ENCODE measurements around the gene CAMK1.
A peak's percentile ranks its signal among the peaks of the same experiment; 100 is the strongest.

Gene CAMK1

DNA sequence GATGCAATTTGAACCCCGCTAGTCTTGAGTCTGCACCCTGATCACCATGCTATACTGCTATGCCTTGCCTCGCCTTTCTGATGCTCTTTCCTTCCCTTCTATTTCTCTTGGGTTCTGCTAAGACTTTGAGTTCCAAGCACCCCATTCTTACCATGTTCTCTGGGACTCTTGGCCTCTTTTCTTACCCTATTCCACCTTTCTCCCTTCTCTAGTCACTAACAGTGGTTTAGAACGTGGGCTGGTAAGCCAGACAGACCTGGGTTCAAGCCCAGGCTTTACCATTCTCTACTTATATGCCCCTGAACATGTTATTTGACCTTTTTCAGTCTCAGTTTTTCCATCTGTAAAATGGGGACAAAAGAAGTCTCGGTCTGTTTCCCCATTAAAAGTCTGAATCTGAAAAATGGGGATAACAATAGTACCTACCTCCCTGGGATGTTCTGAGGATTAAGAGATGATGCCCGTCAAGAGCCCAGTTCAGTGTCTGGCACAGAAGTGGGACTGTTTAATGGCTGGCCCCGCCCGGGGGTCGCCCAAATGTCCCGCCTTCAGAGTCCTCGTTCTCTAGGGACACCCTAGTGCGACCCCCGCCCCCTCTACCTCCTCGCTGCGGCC, 22.1 kb upstream of the CAMK1 start:
- H3K4me3 ChIP-seq (replicated peaks; ENCODE audit: insufficient read depth, low read length), result peak overlapping the region; percentile 60
- H3K27ac ChIP-seq (replicated peaks), result peak overlapping the region; percentile 99

DNA sequence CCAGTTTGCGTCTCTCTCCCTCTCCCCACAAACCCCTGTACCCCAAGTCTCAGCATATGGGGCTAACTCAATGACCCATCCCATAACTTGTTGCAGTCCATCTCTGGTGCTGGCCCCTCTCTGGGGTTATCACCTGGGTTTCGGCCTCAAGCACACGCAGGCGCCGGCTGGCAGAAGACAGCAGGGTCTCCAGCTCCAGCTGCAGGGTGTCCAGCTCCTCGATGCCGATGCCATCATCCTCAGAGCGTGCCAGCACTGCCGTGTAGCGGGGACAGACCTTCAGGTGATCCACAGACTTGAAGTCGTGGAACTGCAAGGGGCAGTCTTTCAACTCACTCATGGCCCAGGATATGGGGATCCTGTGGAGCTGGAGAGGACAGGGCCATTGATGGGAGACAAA, 21.4 kb upstream of the CAMK1 start:
- Histone ChIP-seq H3K27ac (replicated peaks) (peak overlapping the region; percentile 99; the same call in 1 of the 2 replicates), H3K27me3 (ENCODE audit: insufficient read depth, poor library complexity, severe bottlenecking) (no peaks in the 10 kb centered on the region), H3K4me3 (replicated peaks; ENCODE audit: insufficient read depth, low read length) (no peak overlapping the region)
- TF ChIP-seq SPI1 (IDR thresholded peaks at IDR 0.05; ENCODE audit: borderline replicate concordance, low read depth) (no peak), GABPA (IDR thresholded peaks at IDR 0.05; ENCODE audit: low read depth) (no peak), POLR2AphosphoS5 (IDR thresholded peaks at IDR 0.05; ENCODE audit: low read depth) (no peak)
- TF ChIP-seq, protein P1, sequence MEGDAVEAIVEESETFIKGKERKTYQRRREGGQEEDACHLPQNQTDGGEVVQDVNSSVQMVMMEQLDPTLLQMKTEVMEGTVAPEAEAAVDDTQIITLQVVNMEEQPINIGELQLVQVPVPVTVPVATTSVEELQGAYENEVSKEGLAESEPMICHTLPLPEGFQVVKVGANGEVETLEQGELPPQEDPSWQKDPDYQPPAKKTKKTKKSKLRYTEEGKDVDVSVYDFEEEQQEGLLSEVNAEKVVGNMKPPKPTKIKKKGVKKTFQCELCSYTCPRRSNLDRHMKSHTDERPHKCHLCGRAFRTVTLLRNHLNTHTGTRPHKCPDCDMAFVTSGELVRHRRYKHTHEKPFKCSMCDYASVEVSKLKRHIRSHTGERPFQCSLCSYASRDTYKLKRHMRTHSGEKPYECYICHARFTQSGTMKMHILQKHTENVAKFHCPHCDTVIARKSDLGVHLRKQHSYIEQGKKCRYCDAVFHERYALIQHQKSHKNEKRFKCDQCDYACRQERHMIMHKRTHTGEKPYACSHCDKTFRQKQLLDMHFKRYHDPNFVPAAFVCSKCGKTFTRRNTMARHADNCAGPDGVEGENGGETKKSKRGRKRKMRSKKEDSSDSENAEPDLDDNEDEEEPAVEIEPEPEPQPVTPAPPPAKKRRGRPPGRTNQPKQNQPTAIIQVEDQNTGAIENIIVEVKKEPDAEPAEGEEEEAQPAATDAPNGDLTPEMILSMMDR (IDR thresholded peaks at IDR 0.05; ENCODE audit: insufficient read depth, low read length), result no peak
- TF ChIP-seq, protein P2, sequence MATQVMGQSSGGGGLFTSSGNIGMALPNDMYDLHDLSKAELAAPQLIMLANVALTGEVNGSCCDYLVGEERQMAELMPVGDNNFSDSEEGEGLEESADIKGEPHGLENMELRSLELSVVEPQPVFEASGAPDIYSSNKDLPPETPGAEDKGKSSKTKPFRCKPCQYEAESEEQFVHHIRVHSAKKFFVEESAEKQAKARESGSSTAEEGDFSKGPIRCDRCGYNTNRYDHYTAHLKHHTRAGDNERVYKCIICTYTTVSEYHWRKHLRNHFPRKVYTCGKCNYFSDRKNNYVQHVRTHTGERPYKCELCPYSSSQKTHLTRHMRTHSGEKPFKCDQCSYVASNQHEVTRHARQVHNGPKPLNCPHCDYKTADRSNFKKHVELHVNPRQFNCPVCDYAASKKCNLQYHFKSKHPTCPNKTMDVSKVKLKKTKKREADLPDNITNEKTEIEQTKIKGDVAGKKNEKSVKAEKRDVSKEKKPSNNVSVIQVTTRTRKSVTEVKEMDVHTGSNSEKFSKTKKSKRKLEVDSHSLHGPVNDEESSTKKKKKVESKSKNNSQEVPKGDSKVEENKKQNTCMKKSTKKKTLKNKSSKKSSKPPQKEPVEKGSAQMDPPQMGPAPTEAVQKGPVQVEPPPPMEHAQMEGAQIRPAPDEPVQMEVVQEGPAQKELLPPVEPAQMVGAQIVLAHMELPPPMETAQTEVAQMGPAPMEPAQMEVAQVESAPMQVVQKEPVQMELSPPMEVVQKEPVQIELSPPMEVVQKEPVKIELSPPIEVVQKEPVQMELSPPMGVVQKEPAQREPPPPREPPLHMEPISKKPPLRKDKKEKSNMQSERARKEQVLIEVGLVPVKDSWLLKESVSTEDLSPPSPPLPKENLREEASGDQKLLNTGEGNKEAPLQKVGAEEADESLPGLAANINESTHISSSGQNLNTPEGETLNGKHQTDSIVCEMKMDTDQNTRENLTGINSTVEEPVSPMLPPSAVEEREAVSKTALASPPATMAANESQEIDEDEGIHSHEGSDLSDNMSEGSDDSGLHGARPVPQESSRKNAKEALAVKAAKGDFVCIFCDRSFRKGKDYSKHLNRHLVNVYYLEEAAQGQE (IDR thresholded peaks at IDR 0.05; ENCODE audit: insufficient replicate concordance, low read depth), result no peak
- no peak for DNase-seq (ENCODE audit: low read depth in 1 of 2, low spot score in 1 of 2)

More for the DNA sequence above, 22.1 kb upstream of the CAMK1 start:
- no peak for TF ChIP-seq SPI1 (IDR thresholded peaks at IDR 0.05; ENCODE audit: borderline replicate concordance, low read depth)
- TF ChIP-seq, protein P2 (IDR thresholded peaks at IDR 0.05; ENCODE audit: insufficient replicate concordance, low read depth), result peak; percentile 2
- H3K27me3 ChIP-seq (ENCODE audit: insufficient read depth, poor library complexity, severe bottlenecking), result no peaks in the 10 kb centered on the region
- no peak for DNase-seq (ENCODE audit: low read depth in 1 of 2, low spot score in 1 of 2)

DNA sequence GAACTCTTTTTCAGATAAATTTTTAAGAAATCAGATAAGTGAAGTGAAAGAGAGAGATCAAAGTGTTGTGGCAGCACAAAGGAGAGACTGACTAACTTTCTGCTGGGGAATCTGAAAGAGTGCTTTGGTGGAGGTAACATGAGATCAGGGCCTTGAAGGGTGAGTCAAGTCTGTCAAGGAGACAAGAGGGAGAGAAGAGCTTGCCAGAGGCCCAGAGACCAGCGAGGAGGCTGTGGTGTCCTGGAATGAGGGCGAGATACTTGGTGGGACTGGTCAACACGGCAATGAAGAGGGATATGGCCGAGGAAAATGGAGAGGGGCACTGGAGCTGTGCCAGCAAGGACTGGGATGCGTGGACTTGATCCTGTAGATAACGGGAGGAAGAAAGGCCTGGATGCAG, 18.0 kb upstream of the CAMK1 start:
- no peaks in the 10 kb centered on the region for H3K27me3 ChIP-seq (ENCODE audit: insufficient read depth, poor library complexity, severe bottlenecking)
- no peak for DNase-seq (ENCODE audit: low read depth in 1 of 2, low spot score in 1 of 2)
- H3K4me3 ChIP-seq (replicated peaks; ENCODE audit: insufficient read depth, low read length), result no peak overlapping the region
- TF ChIP-seq, protein P1 (IDR thresholded peaks at IDR 0.05; ENCODE audit: insufficient read depth, low read length), result no peak
- no peak for TF ChIP-seq GABPA (IDR thresholded peaks at IDR 0.05; ENCODE audit: low read depth)
- no peak overlapping the region for H3K27ac ChIP-seq (replicated peaks)

DNA sequence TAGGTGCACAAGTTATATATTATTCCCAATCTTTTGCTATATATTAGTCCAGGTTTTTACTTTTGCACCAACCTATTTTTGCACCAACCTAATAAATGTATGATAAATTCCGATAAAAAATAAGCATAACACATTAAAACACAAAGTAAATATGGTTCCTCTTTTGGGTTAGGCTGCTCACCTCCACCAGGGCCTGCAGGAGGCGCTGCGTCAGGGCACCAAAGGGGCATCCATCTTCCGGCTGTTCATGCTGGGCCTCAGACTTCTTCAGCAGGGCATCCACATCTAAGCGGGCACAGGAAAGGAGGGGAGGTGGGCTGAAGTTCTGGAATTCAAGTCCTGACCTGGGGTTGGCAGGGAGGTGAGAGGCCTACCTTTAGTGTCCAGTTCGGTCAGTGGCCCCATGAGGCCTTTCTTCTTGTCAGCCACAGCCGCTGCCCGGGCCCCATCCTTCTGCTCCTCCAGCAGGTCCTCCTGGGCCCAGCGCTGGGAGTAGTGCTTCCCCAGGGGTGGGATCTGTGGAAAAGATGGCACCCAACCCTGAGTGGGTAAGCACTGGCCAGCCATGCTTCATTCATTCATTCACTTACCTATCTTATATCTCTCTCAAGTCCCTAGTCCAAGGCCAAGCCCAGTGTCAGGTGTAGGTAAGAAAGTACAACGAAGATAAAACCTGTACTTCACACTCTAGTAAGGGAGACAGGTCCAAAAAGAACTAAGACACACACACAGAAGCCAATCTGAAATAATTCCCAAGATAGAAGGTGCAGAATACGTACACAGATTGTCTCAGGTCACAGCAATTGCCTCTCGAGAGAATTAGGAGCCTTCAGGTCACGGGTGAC, 17.3 kb upstream of the CAMK1 start:
- Histone ChIP-seq H3K4me3 (replicated peaks; ENCODE audit: insufficient read depth, low read length) (no peak overlapping the region), H3K27ac (replicated peaks) (peak overlapping the region; percentile 41), H3K27me3 (ENCODE audit: insufficient read depth, poor library complexity, severe bottlenecking) (no peaks in the 10 kb centered on the region)
- TF ChIP-seq, protein P2 (IDR thresholded peaks at IDR 0.05; ENCODE audit: insufficient replicate concordance, low read depth), result no peak
- TF ChIP-seq, protein P1 (IDR thresholded peaks at IDR 0.05; ENCODE audit: insufficient read depth, low read length), result peak; percentile 64
- TF ChIP-seq SPI1 (IDR thresholded peaks at IDR 0.05; ENCODE audit: borderline replicate concordance, low read depth), result no peak
- DNase-seq (ENCODE audit: low read depth in 1 of 2, low spot score in 1 of 2), result no peak
